Duodenal mucosa (tissue), 2 donors: Measurements from ENCODE around the gene KRT81.
"Not testable (repeated sequence)": the region's sequence is repeated elsewhere in the genome, so short reads cannot be mapped to it uniquely, and the experiment has no call there.

Source experiments
- H3K27ac ChIP-seq: one replicate; pipeline ENCODE4 v1.7.0; 2013; ENCODE audit warnings: low read depth, low read length
- H3K27me3 ChIP-seq, 2 donors: one replicate each; pipeline ENCODE4 v1.7.0; 2013; ENCODE audit warnings: low read length in 2 of 2, control low read depth in 1 of 2; ENCODE audit not compliant: insufficient read depth in 2 of 2, control insufficient read depth in 1 of 2
- H3K36me3 ChIP-seq, 2 donors: one replicate each; pipeline ENCODE4 v1.7.0; 2013; ENCODE audit warnings: low read length in 2 of 2, control low read depth in 1 of 2; ENCODE audit not compliant: insufficient read depth in 2 of 2, control insufficient read depth in 1 of 2
- H3K4me1 ChIP-seq, 2 donors: one replicate each; pipeline ENCODE4 v1.7.0; 2013; ENCODE audit warnings: low read length in 2 of 2, control low read depth in 1 of 2; ENCODE audit not compliant: insufficient read depth in 2 of 2, control insufficient read depth in 1 of 2
- H3K4me3 ChIP-seq, 2 donors: one replicate each; pipeline ENCODE4 v1.7.0; 2013; ENCODE audit warnings: low read length in 2 of 2, low read depth in 1 of 2
- H3K9ac ChIP-seq, 2 donors: one replicate each; pipeline ENCODE4 v1.7.0; 2013; ENCODE audit warnings: low read length in 2 of 2, low read depth in 1 of 2
- H3K9me3 ChIP-seq, 2 donors: one replicate each; pipeline ENCODE4 v1.7.0; 2013; ENCODE audit warnings: low read length in 2 of 2, control low read depth in 1 of 2; ENCODE audit not compliant: control insufficient read depth in 1 of 2

KRT81 gene

DNA sequence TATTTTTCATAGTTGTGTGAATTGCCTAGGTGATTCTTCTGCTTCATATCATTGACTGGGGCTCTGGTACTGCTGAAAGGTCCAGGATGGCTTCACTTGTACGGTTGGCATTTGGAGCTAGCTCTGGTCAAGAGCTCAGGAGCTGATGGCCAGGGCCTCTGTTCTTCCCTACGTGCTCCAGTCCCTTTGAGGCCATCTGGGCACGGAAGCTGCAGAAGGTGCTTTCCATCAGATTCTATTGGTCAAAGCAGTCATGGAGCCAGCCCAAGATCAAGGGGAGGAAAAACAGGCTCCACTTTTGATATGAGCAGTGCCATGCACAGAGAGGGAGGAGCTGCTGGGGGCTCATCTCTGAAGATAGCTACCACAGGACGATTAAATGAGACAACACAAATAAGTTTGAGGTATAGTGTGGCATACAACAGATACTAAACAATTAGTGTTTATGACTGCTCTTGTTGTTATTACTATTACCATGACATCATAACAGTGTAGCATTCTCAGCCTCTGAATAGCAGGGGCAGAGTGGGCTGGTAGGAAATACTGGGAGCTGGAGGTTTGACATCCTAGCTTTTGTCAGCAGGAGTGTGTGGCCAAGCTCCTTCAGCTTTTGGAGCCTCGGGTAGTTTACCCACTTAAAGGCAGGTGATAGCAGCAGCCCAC lies 19.4 kb upstream of the KRT81 start:
- Histone ChIP-seq H3K9me3 (no peaks in the 10 kb centered on the region), H3K27me3 (peaks cover 19 to 41% of the 10 kb centered on the region in 2 donors), H3K9ac (no peak overlapping the region), H3K36me3 (no peaks in the 10 kb centered on the region), H3K27ac (no peak overlapping the region), H3K4me1 (peaks cover 3 to 5% of the 10 kb centered on the region in 2 donors), H3K4me3 (no peak overlapping the region)

DNA sequence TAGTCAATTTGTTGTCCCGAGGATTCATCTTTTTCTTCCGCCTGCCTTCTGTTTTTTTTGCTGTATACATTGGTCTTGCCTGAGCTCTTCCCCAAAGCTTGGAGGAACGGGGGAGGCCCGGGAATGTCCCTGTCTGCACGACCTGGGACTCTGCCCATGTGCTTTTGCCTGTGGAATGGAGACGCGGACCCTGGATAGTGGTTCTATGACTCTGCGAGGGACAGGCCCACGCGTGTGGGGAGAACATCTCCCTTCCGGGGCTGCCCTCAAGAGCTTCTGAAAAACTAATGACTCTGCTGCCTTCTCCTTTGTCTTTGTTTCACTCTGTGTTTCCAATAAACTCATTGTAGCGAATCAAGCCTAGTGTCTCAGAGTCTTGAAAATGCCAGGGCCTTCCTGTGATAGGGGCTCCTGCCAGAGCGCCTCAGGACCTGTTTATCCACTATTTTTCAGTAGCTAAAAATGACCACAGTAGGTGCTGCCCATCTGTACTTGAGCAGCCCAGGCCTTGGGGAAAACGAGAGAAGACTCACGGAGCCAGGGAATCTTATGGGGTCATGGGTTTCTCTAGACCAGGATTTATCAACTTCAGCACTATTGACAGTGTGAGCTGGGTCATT lies 17.6 kb upstream of the KRT81 start:
- Histone ChIP-seq H3K4me3 (peak overlapping the region; percentile 55 to 61), H3K36me3 (no peaks in the 10 kb centered on the region), H3K9ac (no peak overlapping the region), H3K4me1 (peaks cover 3 to 5% of the 10 kb centered on the region in 2 donors), H3K27ac (no peak overlapping the region), H3K27me3 (peaks cover 19 to 41% of the 10 kb centered on the region in 2 donors), H3K9me3 (no peaks in the 10 kb centered on the region)

DNA sequence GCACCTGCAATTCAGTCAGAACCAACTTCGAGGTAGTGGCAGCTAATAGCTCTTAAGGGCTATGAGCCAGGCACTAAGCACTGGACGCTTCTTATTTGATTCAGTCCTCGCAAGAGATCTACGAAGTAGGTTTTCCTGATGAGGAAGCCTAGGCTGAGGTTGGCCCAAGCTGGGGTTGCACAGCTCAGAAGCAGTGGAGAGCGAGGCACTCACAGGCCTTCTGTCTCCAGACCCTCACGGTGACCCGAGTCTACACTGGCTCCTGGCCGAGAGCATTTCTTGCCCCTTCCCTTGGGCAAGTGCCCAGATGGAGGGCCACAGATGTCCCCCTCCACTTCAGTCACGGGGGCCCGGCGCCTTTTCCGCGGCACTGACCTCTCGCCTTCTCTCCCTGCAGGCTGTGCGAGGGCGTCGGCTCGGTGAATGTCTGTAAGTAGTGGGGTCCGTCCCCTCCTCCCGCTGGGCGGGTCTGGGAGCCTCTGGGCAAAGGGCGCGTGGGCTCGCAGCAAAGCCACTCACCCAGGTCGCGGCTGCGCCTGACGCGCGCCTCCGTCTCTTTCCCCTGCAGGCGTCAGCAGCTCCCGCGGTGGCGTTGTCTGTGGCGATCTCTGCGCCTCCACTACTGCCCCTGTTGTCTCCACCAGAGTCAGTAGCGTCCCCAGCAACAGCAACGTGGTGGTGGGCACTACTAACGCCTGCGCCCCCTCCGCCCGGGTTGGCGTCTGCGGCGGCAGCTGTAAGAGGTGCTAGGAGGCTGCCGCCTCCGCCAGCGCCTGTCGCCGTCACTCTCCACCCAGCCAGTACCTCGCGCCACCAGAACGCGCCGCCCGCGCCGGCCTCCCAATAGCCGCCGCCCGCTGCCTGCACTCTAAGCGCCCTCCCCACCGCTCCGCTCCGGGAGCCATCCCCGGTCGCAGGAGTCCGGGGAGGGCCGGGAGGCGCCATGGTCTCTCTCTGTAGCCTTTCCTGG lies 16.8 kb upstream of the KRT81 start:
- Histone ChIP-seq H3K9ac (no peak overlapping the region), H3K27ac (no peak overlapping the region), H3K36me3 (no peaks in the 10 kb centered on the region), H3K9me3 (no peaks in the 10 kb centered on the region), H3K27me3 (peaks cover 19 to 41% of the 10 kb centered on the region in 2 donors), H3K4me3 (peak overlapping the region; percentile 55 to 61), H3K4me1 (peaks cover 3 to 5% of the 10 kb centered on the region in 2 donors)

DNA sequence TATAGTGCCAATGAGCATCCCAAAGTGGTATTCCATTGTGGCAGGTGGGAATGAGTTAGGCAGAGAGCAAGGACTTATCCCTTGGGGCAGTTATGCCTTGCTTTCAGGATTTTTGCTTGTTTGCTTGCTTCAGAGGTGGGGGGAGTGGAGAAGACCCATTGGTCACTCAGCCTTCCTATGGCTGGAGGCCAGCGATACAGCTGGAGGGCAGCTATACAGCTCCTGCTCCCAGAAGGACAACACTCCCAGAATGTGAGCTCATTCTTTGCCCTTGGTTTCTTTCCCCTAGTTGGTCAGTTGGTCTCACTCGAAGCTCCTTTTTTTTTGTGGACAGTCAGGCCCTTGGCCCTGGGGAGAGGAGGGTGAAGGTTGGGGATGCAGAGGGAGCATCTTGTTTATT lies 15.4 kb upstream of the KRT81 start:
- Histone ChIP-seq H3K4me3 (no peak overlapping the region), H3K27ac (no peak overlapping the region), H3K36me3 (no peaks in the 10 kb centered on the region), H3K27me3 (peaks cover 19 to 31% of the 10 kb centered on the region in 2 donors), H3K9ac (no peak overlapping the region), H3K4me1 (peaks cover 3 to 5% of the 10 kb centered on the region in 2 donors), H3K9me3 (no peaks in the 10 kb centered on the region)

DNA sequence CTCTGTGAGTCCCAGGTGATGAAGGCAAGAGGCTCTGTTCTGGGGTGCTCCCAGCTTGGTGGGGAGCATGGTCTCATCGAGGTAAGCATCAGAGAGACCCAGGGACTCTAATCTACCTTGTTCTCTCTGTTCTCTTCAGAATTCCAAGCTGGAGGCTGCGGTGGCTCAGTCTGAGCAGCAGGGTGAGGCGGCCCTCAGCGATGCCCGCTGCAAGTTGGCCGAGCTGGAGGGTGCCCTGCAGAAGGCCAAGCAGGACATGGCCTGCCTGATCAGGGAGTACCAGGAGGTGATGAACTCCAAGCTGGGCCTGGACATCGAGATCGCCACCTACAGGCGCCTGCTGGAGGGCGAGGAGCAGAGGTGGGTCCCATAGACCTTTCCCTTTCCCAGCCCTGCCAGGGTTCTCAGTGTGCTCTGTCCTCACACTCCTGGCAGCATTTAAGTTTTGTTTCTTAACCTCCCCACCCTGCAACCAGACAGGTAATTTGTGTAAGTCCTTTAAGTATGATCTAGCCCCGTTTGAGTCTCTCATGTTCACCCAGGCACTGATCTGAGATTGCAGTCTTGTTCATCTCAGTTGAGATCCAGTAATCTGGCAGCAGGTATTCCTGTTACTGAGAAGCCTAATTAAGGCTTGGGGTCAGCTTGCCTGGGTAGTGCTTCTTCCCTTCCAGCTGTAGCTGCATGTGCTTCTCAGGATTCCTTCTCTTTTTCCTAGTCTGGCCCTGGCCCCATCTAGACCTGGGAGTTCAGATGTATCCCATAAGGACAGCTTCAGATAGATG lies 14.8 kb upstream of the KRT81 start:
- peaks cover 16 to 26% of the 10 kb centered on the region in 2 donors for H3K27me3 ChIP-seq
- H3K9me3 ChIP-seq = no peaks in the 10 kb centered on the region
- H3K4me3 ChIP-seq = no peak overlapping the region
- H3K4me1 ChIP-seq = peaks cover 3 to 5% of the 10 kb centered on the region in 2 donors
- no peak overlapping the region for H3K27ac ChIP-seq
- no peaks in the 10 kb centered on the region for H3K36me3 ChIP-seq
- H3K9ac ChIP-seq = no peak overlapping the region

DNA sequence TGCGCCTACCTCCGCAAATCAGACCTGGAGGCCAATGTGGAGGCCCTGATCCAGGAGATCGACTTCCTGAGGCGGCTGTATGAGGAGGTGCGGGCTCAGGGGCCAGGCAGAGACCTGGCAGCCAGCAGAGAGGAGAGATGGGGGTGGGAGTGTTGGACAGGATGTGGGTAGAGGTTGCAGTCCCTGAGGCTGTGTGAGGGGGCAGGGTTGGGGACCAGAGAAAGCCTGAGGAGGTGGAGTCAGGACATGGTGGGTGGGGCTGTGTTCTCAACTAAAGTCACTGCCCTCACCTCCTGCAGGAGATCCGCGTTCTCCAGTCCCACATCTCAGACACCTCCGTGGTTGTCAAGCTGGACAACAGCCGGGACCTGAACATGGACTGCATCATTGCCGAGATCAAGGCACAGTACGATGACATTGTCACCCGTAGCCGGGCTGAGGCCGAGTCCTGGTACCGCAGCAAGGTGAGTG lies 13.6 kb upstream of the KRT81 start:
- not testable (repeated sequence) for H3K9ac ChIP-seq, H3K9me3 ChIP-seq, H3K4me1 ChIP-seq, H3K27ac ChIP-seq, H3K36me3 ChIP-seq, H3K4me3 ChIP-seq
- peaks cover 15 to 26% of the 10 kb centered on the region in 2 donors for H3K27me3 ChIP-seq

DNA sequence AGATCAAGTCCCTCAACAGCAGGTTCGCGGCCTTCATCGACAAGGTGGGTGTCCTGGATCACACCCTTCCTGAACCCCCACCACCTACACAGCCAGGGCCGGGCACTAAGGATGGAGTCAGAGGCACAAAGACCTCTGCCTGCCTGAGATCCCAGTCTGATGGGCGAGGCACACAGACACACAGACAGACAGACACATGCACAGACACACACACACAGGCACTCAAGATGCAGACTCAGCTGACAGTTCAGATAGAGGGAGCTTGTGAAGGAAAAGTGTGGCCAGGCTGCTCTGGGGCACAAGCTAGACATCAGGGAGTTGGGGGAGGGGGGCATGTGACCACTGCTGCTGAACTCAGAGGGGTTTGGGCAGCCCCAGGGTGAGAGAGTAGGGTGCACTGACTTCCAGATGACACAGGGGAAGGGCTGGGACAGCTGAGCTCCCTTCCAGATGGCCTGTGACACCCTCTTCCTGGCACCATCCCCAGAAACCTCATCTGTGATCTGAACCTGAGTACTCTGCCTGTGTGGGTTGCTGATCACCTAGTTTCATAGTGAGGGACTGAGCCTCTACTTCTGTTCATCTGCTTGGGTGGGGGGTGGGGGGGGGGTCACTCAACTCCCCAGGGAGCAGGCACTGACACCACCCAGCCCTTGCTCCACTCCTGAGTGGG lies 11.0 kb upstream of the KRT81 start:
- H3K4me1 ChIP-seq, H3K36me3 ChIP-seq, H3K4me3 ChIP-seq, H3K9me3 ChIP-seq, H3K27me3 ChIP-seq, H3K9ac ChIP-seq, H3K27ac ChIP-seq: not testable (repeated sequence)

DNA sequence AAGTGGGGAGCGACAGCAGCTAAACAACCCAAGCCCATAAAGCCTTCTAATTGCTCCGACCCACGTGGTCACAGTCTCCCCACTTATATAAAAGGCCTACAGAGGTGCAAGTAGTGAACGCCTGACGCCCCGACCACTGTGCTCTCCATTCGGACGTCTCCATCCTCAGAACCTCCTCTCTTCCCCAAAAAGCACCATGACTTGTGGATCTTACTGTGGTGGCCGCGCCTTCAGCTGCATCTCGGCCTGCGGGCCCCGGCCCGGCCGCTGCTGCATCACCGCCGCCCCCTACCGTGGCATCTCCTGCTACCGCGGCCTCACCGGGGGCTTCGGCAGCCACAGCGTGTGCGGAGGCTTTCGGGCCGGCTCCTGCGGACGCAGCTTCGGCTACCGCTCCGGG lies 10.4 kb upstream of the KRT81 start:
- H3K9me3 ChIP-seq, H3K4me3 ChIP-seq, H3K27ac ChIP-seq, H3K27me3 ChIP-seq, H3K36me3 ChIP-seq, H3K9ac ChIP-seq, H3K4me1 ChIP-seq: not testable (repeated sequence)
